MM.1S (cell line): ENCODE measurements around the gene FAIM2.

ENCODE experiments used
- DNase-seq: peaks from one replicate; pipeline ENCODE4 v3.0.0-alpha.2; 2015
- H2AFZ ChIP-seq: fragments of 300-600 bp; sonication (generic); 2 replicates; pipeline ENCODE4 v1.6.0; 2016; ENCODE audit warnings: antibody characterized with exemption, low read length
- H3F3A ChIP-seq: fragments of 300-600 bp; sonication (generic); 2 replicates; pipeline ENCODE4 v1.6.1; 2016; ENCODE audit warnings: mild to moderate bottlenecking, antibody characterized with exemption, low read length, moderate library complexity, mixed read lengths; ENCODE audit not compliant: insufficient read depth
- H3K27ac ChIP-seq: fragments of 300-600 bp; sonication (generic); 2 replicates; pipeline ENCODE4 v1.5.1; 2016; ENCODE audit warnings: mild to moderate bottlenecking, low read length
- H3K27me3 ChIP-seq: fragments of 300-600 bp; sonication (generic); replicated peaks from 2 replicates; pipeline ENCODE4 v1.6.0; 2016; ENCODE audit warnings: low read length; ENCODE audit not compliant: insufficient read depth
- H3K36me3 ChIP-seq: fragments of 300-600 bp; sonication (generic); replicated peaks from 2 replicates; pipeline ENCODE4 v1.6.1; 2016; ENCODE audit warnings: mild to moderate bottlenecking, low read length, mixed read lengths; ENCODE audit not compliant: insufficient read depth
- H3K4me1 ChIP-seq: fragments of 300-600 bp; sonication (generic); 2 replicates; pipeline ENCODE4 v1.6.1; 2016; ENCODE audit warnings: low read length, mixed read lengths
- H3K4me2 ChIP-seq: fragments of 300-600 bp; sonication (generic); 2 replicates; pipeline ENCODE4 v1.6.0; 2016; ENCODE audit warnings: low read depth, low read length
- H3K4me3 ChIP-seq: fragments of 300-600 bp; sonication (generic); 2 replicates; pipeline ENCODE4 v1.5.1; 2016; ENCODE audit warnings: low read length, mixed read lengths
- H3K79me2 ChIP-seq: fragments of 300-600 bp; sonication (generic); 2 replicates; pipeline ENCODE4 v1.6.1; 2016; ENCODE audit warnings: mixed run types, low read length, mixed read lengths
- H3K9ac ChIP-seq: fragments of 300-600 bp; sonication (generic); 2 replicates; pipeline ENCODE4 v1.6.1; 2016; ENCODE audit warnings: low read length, mixed read lengths
- H3K9me2 ChIP-seq: fragments of 300-600 bp; sonication (generic); replicated peaks from 2 replicates; pipeline ENCODE4 v1.6.1; 2016; ENCODE audit warnings: mild to moderate bottlenecking, low read length, mixed read lengths; ENCODE audit not compliant: insufficient read depth
- H3K9me3 ChIP-seq: fragments of 300-600 bp; sonication (generic); replicated peaks from 2 replicates; pipeline ENCODE4 v1.6.1; 2016; ENCODE audit warnings: mild to moderate bottlenecking, low read length, mixed read lengths; ENCODE audit not compliant: insufficient read depth
- H4K20me1 ChIP-seq: fragments of 300-600 bp; sonication (generic); 2 replicates; pipeline ENCODE4 v1.6.1; 2016; ENCODE audit warnings: mild to moderate bottlenecking, low read length, moderate library complexity, mixed read lengths; ENCODE audit not compliant: insufficient read depth
- CTCF ChIP-seq: fragments of 300-600 bp; sonication (generic); IDR thresholded peaks from 2 replicates; pipeline ENCODE4 v1.5.1; 2016; ENCODE audit warnings: antibody characterized with exemption, low read length, mixed read lengths
- EZH2 ChIP-seq: fragments of 300-600 bp; sonication (generic); optimal IDR thresholded peaks from 2 replicates; pipeline ENCODE3; 2017; ENCODE audit warnings: low read depth, mild to moderate bottlenecking, antibody characterized with exemption, low read length, mixed read lengths
- EZH2phosphoT487 ChIP-seq: fragments of 300-600 bp; sonication (generic); IDR thresholded peaks from 2 replicates; pipeline ENCODE4 v1.6.1; 2018; ENCODE audit warnings: antibody characterized with exemption, low read length

The FAIM2 gene

GRCh38 chr12:49946086-49946485 lies 42.4 kb upstream of the FAIM2 start:
- H3K9me2 ChIP-seq, result no peaks in the 10 kb centered on the region
- H3K27me3 ChIP-seq, result no peaks in the 10 kb centered on the region
- H3K9ac ChIP-seq, result no peak overlapping the region
- H3K36me3 ChIP-seq, result no peaks in the 10 kb centered on the region
- H2AFZ ChIP-seq, result peak overlapping the region; percentile 93
- no peak overlapping the region for H3K4me3 ChIP-seq
- H3F3A ChIP-seq, result no peaks in the 10 kb centered on the region
- DNase-seq, result no peak
- H3K4me1 ChIP-seq, result 0 out of 2 replicates have a peak, but pooled peaks cover 6% of the 10 kb centered on the region
- H3K4me2 ChIP-seq, result no peak overlapping the region
- H3K9me3 ChIP-seq, result no peaks in the 10 kb centered on the region
- H3K79me2 ChIP-seq, result no peaks in the 10 kb centered on the region
- TF ChIP-seq EZH2 (no peak), CTCF (no peak), EZH2phosphoT487 (no peak)
- H4K20me1 ChIP-seq, result no peaks in the 10 kb centered on the region
- H3K27ac ChIP-seq, result no peak overlapping the region

- H3F3A ChIP-seq, result no peaks in the 10 kb centered on the region
- no peaks in the 10 kb centered on the region for H3K36me3 ChIP-seq
- H4K20me1 ChIP-seq, result no peaks in the 10 kb centered on the region
- no peaks in the 10 kb centered on the region for H3K9me2 ChIP-seq
- peak overlapping the region; percentile 22; the same call in 1 of the 2 replicates for H3K4me3 ChIP-seq
- H3K9me3 ChIP-seq, result no peaks in the 10 kb centered on the region
- H3K79me2 ChIP-seq, result no peaks in the 10 kb centered on the region
- H2AFZ ChIP-seq, result peak overlapping the region; percentile 93
- DNase-seq, result peak; percentile 75
- 0 out of 2 replicates have a peak, but pooled peaks cover 6% of the 10 kb centered on the region for H3K4me1 ChIP-seq
- H3K27me3 ChIP-seq, result no peaks in the 10 kb centered on the region
- TF ChIP-seq CTCF (peak; percentile 89), EZH2 (no peak)
- peak overlapping the region; percentile 25; the same call in 1 of the 2 replicates for H3K9ac ChIP-seq
- H3K27ac ChIP-seq, result no peak overlapping the region
- peak overlapping the region; percentile 80 for H3K4me2 ChIP-seq
Measured at GRCh38 chr12:49945394-49946080, 41.8 kb upstream of the FAIM2 start.

- no peaks in the 10 kb centered on the region for H3F3A ChIP-seq
- H3K9ac ChIP-seq, result no peak overlapping the region
- no peaks in the 10 kb centered on the region for H3K27me3 ChIP-seq
- H3K36me3 ChIP-seq, result no peaks in the 10 kb centered on the region
- H3K9me2 ChIP-seq, result no peaks in the 10 kb centered on the region
- no peaks in the 10 kb centered on the region for H4K20me1 ChIP-seq
- no peak for DNase-seq
- H3K9me3 ChIP-seq, result no peaks in the 10 kb centered on the region
- no peak for TF ChIP-seq CTCF
- no peak for TF ChIP-seq EZH2
- H3K4me1 ChIP-seq, result 0 out of 2 replicates have a peak, but pooled peaks cover 6% of the 10 kb centered on the region
- no peaks in the 10 kb centered on the region for H3K79me2 ChIP-seq
- 0 out of 2 replicates have a peak overlapping the region, but pooled peaks have one; percentile 93 for H2AFZ ChIP-seq
- no peak overlapping the region for H3K4me2 ChIP-seq
- H3K27ac ChIP-seq, result no peak overlapping the region
- no peak overlapping the region for H3K4me3 ChIP-seq
Measured at GRCh38 chr12:49944718-49945117, 41.0 kb upstream of the FAIM2 start.
